ENCODE data around the gene CD59. TPM values are rescaled to one million over a fixed set of nuclear protein-coding genes. Genes with fewer than 3 reads are reported as not detected.
"Not testable (repeated sequence)": the region's sequence is repeated elsewhere in the genome, so short reads cannot be mapped to it uniquely, and the experiment has no call there.

CD59 gene
- total RNA-seq, 1 experiment from 2014 or later = 170 TPM

GRCh38 chr11:33709466-33709865 is 26.8 kb downstream of the CD59 start:
- POLR2A ChIA-PET (ENCODE audit: unreplicated experiment) = interaction anchor here (0.6 kb wide), 1 partner anchor 108 kb away, joined by 3 read pairs; no protein-coding TSS in a partner anchor
- Histone ChIP-seq H3K27me3 (ENCODE audit: low read length) (no peaks in the 10 kb centered on the region), H3K9me3 (ENCODE audit: low read length) (no peaks in the 10 kb centered on the region), H3K4me3 (ENCODE audit: low read length) (no peak overlapping the region), H3F3A (ENCODE audit: low read length, unreplicated experiment) (peaks cover 12% of the 10 kb centered on the region), H3K9me2 (replicated peaks; ENCODE audit: low read length) (no peaks in the 10 kb centered on the region), H3K9ac (ENCODE audit: low read length) (no peak overlapping the region), H3K4me2 (ENCODE audit: low read length) (no peak overlapping the region), H3K36me3 (ENCODE audit: low read depth, low read length) (peaks cover 86% of the 10 kb centered on the region), H2AFZ (ENCODE audit: low read length) (no peak overlapping the region), H3K27ac (ENCODE audit: low read length) (peak overlapping the region; percentile 99), H3K4me1 (ENCODE audit: insufficient read depth, low read length) (peaks cover 61% of the 10 kb centered on the region), H3K79me2 (ENCODE audit: low read length) (peaks cover 60% of the 10 kb centered on the region), H4K20me1 (ENCODE audit: low read length) (no peaks in the 10 kb centered on the region)
- CTCF ChIA-PET = interaction anchor here (0.7 kb wide), 1 partner anchor 33 kb away, joined by 3 read pairs; no protein-coding TSS in a partner anchor
- DNase-seq (no peak), ATAC-seq (no peak)
- TF ChIP-seq EZH2phosphoT487 (IDR thresholded peaks at IDR 0.05; ENCODE audit: borderline replicate concordance, low read length) (no peak), CTCF (conservative IDR thresholded peaks at IDR 0.05; ENCODE audit: low read depth, low read length) (no peak), EZH2 (IDR thresholded peaks at IDR 0.05; ENCODE audit: low read length, unreplicated experiment) (no peak)
- BruUV-seq (replicated peaks) = TSS peak; percentile 30
- intact Hi-C loops (cut with micrococcal nuclease) = loop anchor here (2.0 kb wide), 1 partner anchor 19 kb away; no protein-coding TSS in a partner anchor

- Histone ChIP-seq H3K4me3 (ENCODE audit: low read length) (no peak overlapping the region), H3K36me3 (ENCODE audit: low read depth, low read length) (peaks cover 82% of the 10 kb centered on the region), H3K79me2 (ENCODE audit: low read length) (peaks cover 56% of the 10 kb centered on the region), H3K4me2 (ENCODE audit: low read length) (peak overlapping the region; percentile 48), H3K9ac (ENCODE audit: low read length) (peak overlapping the region; percentile 26; the same call in 1 of the 2 replicates), H3K9me3 (ENCODE audit: low read length) (no peaks in the 10 kb centered on the region), H3K27me3 (ENCODE audit: low read length) (no peaks in the 10 kb centered on the region), H3F3A (ENCODE audit: low read length, unreplicated experiment) (peaks cover 17% of the 10 kb centered on the region), H3K27ac (ENCODE audit: low read length) (peak overlapping the region; percentile 99), H3K4me1 (ENCODE audit: insufficient read depth, low read length) (peaks cover 66% of the 10 kb centered on the region), H2AFZ (ENCODE audit: low read length) (no peak overlapping the region), H3K9me2 (replicated peaks; ENCODE audit: low read length) (no peaks in the 10 kb centered on the region), H4K20me1 (ENCODE audit: low read length) (no peaks in the 10 kb centered on the region)
- intact Hi-C loops (cut with micrococcal nuclease) = loop anchor here (2.0 kb wide), 1 partner anchor 18 kb away; no protein-coding TSS in a partner anchor
- ChIA-PET POLR2A (ENCODE audit: unreplicated experiment) (interaction anchor here (0.6 to 0.7 kb wide), 2 partner anchors 17 to 20 kb away, joined by 6 to 7 read pairs; no protein-coding TSS in a partner anchor), CTCF (interaction anchor here (0.7 kb wide), 1 partner anchor 34 kb away, joined by 3 read pairs; no protein-coding TSS in a partner anchor)
- ATAC-seq (no peak), DNase-seq (peak; percentile 23)
- BruUV-seq (replicated peaks) = no TSS peak
- no peak for TF ChIP-seq EZH2 (IDR thresholded peaks at IDR 0.05; ENCODE audit: low read length, unreplicated experiment)
- no peak for TF ChIP-seq EZH2phosphoT487 (IDR thresholded peaks at IDR 0.05; ENCODE audit: borderline replicate concordance, low read length)
- TF ChIP-seq CTCF (conservative IDR thresholded peaks at IDR 0.05; ENCODE audit: low read depth, low read length) = no peak
Observed at GRCh38 chr11:33708985-33709384, 27.2 kb downstream of the CD59 start.

GRCh38 chr11:33707831-33708230 is 28.4 kb downstream of the CD59 start:
- BruUV-seq (replicated peaks); H3K4me3 ChIP-seq (ENCODE audit: low read length); H3K9me3 ChIP-seq (ENCODE audit: low read length); H3K9me2 ChIP-seq (replicated peaks; ENCODE audit: low read length); H3K27me3 ChIP-seq (ENCODE audit: low read length); H2AFZ ChIP-seq (ENCODE audit: low read length); H4K20me1 ChIP-seq (ENCODE audit: low read length); H3K4me2 ChIP-seq (ENCODE audit: low read length); CTCF ChIA-PET: not testable (repeated sequence)
- Histone ChIP-seq H3K9ac (ENCODE audit: low read length) (peak overlapping the region; percentile 50; the same call in 1 of the 2 replicates), H3K4me1 (ENCODE audit: insufficient read depth, low read length) (peaks cover 77% of the 10 kb centered on the region), H3F3A (ENCODE audit: low read length, unreplicated experiment) (peaks cover 23% of the 10 kb centered on the region), H3K27ac (ENCODE audit: low read length) (peak overlapping the region; percentile 99), H3K36me3 (ENCODE audit: low read depth, low read length) (peaks cover 70% of the 10 kb centered on the region), H3K79me2 (ENCODE audit: low read length) (peaks cover 45% of the 10 kb centered on the region)
- peak; percentile 68 for ATAC-seq
- POLR2A ChIA-PET (ENCODE audit: unreplicated experiment) = interaction anchor here (0.6 to 0.9 kb wide), 2 partner anchors 19 to 29 kb away, joined by 3 to 11 read pairs; no protein-coding TSS in a partner anchor
- intact Hi-C loops (cut with micrococcal nuclease) = loop anchor here (2.0 kb wide), 1 partner anchor 17 kb away; no protein-coding TSS in a partner anchor
- peak; percentile 92 for DNase-seq

Data from PC-3 (cell line).